ENCODE measurements around the gene EIF5.

DNA sequence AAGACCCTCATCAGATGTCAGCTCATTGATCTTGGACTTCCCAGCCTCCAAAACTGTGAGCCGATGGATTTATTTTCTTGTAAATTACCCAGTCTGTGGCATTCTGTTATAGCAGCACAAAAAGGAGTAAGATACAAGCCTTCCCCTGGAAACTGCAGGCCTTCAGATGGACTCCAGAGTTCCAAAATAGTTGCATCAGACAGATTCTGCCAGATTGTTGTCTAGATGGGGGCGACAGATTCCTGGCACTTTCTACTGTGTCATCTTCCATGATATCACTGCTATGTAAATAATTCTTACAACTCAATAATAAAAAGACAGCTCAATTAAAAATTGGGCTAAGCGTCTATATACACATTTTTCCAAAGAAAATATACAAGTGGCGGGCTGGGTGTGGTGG is 34.0 kb downstream of the EIF5 start:
- TF ChIP-seq, protein P1, sequence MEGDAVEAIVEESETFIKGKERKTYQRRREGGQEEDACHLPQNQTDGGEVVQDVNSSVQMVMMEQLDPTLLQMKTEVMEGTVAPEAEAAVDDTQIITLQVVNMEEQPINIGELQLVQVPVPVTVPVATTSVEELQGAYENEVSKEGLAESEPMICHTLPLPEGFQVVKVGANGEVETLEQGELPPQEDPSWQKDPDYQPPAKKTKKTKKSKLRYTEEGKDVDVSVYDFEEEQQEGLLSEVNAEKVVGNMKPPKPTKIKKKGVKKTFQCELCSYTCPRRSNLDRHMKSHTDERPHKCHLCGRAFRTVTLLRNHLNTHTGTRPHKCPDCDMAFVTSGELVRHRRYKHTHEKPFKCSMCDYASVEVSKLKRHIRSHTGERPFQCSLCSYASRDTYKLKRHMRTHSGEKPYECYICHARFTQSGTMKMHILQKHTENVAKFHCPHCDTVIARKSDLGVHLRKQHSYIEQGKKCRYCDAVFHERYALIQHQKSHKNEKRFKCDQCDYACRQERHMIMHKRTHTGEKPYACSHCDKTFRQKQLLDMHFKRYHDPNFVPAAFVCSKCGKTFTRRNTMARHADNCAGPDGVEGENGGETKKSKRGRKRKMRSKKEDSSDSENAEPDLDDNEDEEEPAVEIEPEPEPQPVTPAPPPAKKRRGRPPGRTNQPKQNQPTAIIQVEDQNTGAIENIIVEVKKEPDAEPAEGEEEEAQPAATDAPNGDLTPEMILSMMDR (IDR thresholded peaks at IDR 0.05): no peak
- TF ChIP-seq POLR2A (IDR thresholded peaks at IDR 0.05) (no peak), EP300 (IDR thresholded peaks at IDR 0.05) (no peak), POLR2AphosphoS5 (IDR thresholded peaks at IDR 0.05) (no peak)
